A549 treated with Mapracorat at 1 μM for 4 hours (cell line): Measurements from ENCODE around the gene SYK. TPM values are rescaled to one million over a fixed set of nuclear protein-coding genes. Genes with fewer than 3 reads are reported as not detected.

ENCODE experiments used
- total RNA-seq: library from RNA; stranded (reverse); fragments of 200-300 nt; extraction: Qiagen RNA extraction; gene quantifications from 5 replicates; pipeline ENCODE4 v1.2.3, GENCODE V29; 2022

The SYK gene
- total RNA-seq = 0.03 to 0.13 TPM in 2 of 5 replicates, not detected in the others

GRCh38 chr9:90801241-90801972, at the start of gene SYK:
TSS of gene SYK (plus strand) at chr9:90801819. CDS start at chr9:90843899, 42,080 bp downstream.

Other genes with a start within 250 kb of the SYK start
- gene DIRAS2, start 159.0 kb upstream of the SYK start, total RNA-seq = 0.06 to 0.13 TPM in 2 of 5 replicates, not detected in the others